A549 (cell line): ENCODE measurements around the gene CCNYL1. TPM values are rescaled to one million over a fixed set of nuclear protein-coding genes. Genes with fewer than 3 reads are reported as not detected.

Source experiments
- ATAC-seq, 2 experiments: fragments of 200-7000 bp in 1 of 2; fragments of >200 bp in 1 of 2; cut with Nextera tagmentation in 1 of 2; cut with Tn5 transposase in 1 of 2; 3 replicates each; pipeline versions ENCODE4 v1.8.0 to v1.9.1; 2018 to 2020; ENCODE audit warnings: mild to moderate bottlenecking in 1 of 2, moderate library complexity in 1 of 2
- CTCF ChIA-PET: fragments of 300-600 bp; sonication (Branson Sonifier 250); formaldehyde crosslinking; extraction: SDS; loops from one replicate; lab custom pipeline; 2021; ENCODE audit warnings: antibody characterized with exemption, inconsistent platforms; lab: Yijun Ruan, JAX
- POLR2A ChIA-PET: fragments of 350-600 bp; formaldehyde crosslinking; extraction: SDS; loops from one replicate; lab custom pipeline; 2021; ENCODE audit warnings: antibody characterized with exemption, inconsistent platforms; lab: Yijun Ruan, JAX
- DNase-seq, 2 experiments: peaks; one replicate each; pipeline versions ENCODE4 v3.0.0 to v3.0.0-alpha.2; 2011 to 2016; ENCODE audit warnings: low read depth in 1 of 2, low spot score in 1 of 2
- FAIRE-seq: peaks from 2 replicates; lab custom pipeline; 2011; peaks lifted over from hg19 to GRCh38; lab: Jason Lieb, UNC
- H3K27ac ChIP-seq, 2 experiments: fragments of >200 bp; sonication (Bioruptor Twin); formaldehyde crosslinking; 3 replicates each; pipeline ENCODE4 v1.5.1; 2016 to 2017
- H3K4me1 ChIP-seq: fragments of >200 bp; sonication (Bioruptor Twin); formaldehyde crosslinking; 3 replicates; pipeline ENCODE4 v1.6.1; 2016
- H3K4me2 ChIP-seq: fragments of >200 bp; sonication (Bioruptor Twin); formaldehyde crosslinking; 3 replicates; pipeline ENCODE4 v1.6.1; 2016
- H3K4me3 ChIP-seq: fragments of >200 bp; sonication (Bioruptor Twin); formaldehyde crosslinking; 3 replicates; pipeline ENCODE4 v1.5.1; 2016
- H3K9me3 ChIP-seq: fragments of >200 bp; sonication (Bioruptor Twin); formaldehyde crosslinking; 3 replicates; pipeline ENCODE4 v1.6.1; 2016
- BHLHE40 ChIP-seq: IDR thresholded peaks from 2 replicates; pipeline ENCODE4 v1.6.1; 2012; ENCODE audit warnings: low read depth, low read length, inconsistent platforms
- CEBPB ChIP-seq, 2 experiments: fragments of >200 bp in 1 of 2; sonication (Bioruptor Twin) in 1 of 2; formaldehyde crosslinking in 1 of 2; IDR thresholded peaks; 2 replicates each; pipeline ENCODE4 v1.6.1; 2012 to 2016
- CHD4 ChIP-seq: fragments of 200-600 bp; sonication (generic); IDR thresholded peaks from 2 replicates; pipeline ENCODE4 v1.6.1; 2016; ENCODE audit warnings: antibody characterized with exemption, mild to moderate bottlenecking, borderline replicate concordance
- EHF ChIP-seq: fragments of 250-450 bp; sonication (Bioruptor Pico); IDR thresholded peaks from 2 replicates; pipeline ENCODE4 v1.5.0; 2020; ENCODE audit warnings: mild to moderate bottlenecking
- FOSB ChIP-seq: fragments of 250-450 bp; sonication (Bioruptor Pico); IDR thresholded peaks from 2 replicates; pipeline ENCODE4 v1.5.0; 2020; ENCODE audit warnings: mild to moderate bottlenecking, moderate library complexity
- FOSL2 ChIP-seq, 2 experiments: fragments of 450-650 bp in 1 of 2; fragments of >200 bp in 1 of 2; sonication (Bioruptor Twin) in 1 of 2; formaldehyde crosslinking; IDR thresholded peaks; 2 replicates each; pipeline versions ENCODE4 v1.5.0 to v1.6.1; 2016 to 2020; ENCODE audit warnings: mild to moderate bottlenecking in 1 of 2, moderate library complexity in 1 of 2
- HDAC2 ChIP-seq: fragments of 200-600 bp; sonication (generic); IDR thresholded peaks from 2 replicates; pipeline ENCODE4 v1.6.1; 2016
- JUNB ChIP-seq: fragments of >200 bp; sonication (Bioruptor Twin); formaldehyde crosslinking; IDR thresholded peaks from 2 replicates; pipeline ENCODE4 v1.6.1; 2016
- MAFK ChIP-seq: fragments of 450-650 bp; IDR thresholded peaks from 2 replicates; pipeline ENCODE4 v1.6.1; 2014; ENCODE audit not compliant: partially characterized antibody
- NPAS2 ChIP-seq: fragments of 250-450 bp; sonication (Bioruptor Pico); IDR thresholded peaks from 2 replicates; pipeline ENCODE4 v1.8.0; 2022; ENCODE audit warnings: mild to moderate bottlenecking, moderate library complexity, borderline replicate concordance
- POLR2AphosphoS2 ChIP-seq: conservative IDR thresholded peaks from 2 replicates; pipeline ENCODE4 v1.6.1; 2012; ENCODE audit warnings: low read length, improper control_type of control experiment, inconsistent platforms
- RCOR1 ChIP-seq: fragments of 150-350 bp; IDR thresholded peaks from 2 replicates; pipeline ENCODE4 v1.6.1; 2014; ENCODE audit warnings: antibody characterized with exemption, low read length, low read depth
- SMC3 ChIP-seq: fragments of >200 bp; sonication (Bioruptor Twin); formaldehyde crosslinking; IDR thresholded peaks from 3 replicates; pipeline ENCODE4 v1.6.1; 2018; ENCODE audit warnings: inconsistent platforms
- TFCP2L1 ChIP-seq: fragments of 250-450 bp; sonication (Bioruptor Pico); IDR thresholded peaks from 2 replicates; pipeline ENCODE4 v1.5.0; 2021; ENCODE audit warnings: mild to moderate bottlenecking
- ZFP36 ChIP-seq: fragments of 450-650 bp; IDR thresholded peaks from 2 replicates; pipeline ENCODE4 v1.6.1; 2014; ENCODE audit warnings: borderline replicate concordance; ENCODE audit not compliant: partially characterized antibody
- ZNF302 ChIP-seq: fragments of 250-450 bp; sonication (Bioruptor Pico); IDR thresholded peaks from 2 replicates; pipeline ENCODE4 v1.9.0; 2021; ENCODE audit warnings: inconsistent platforms, mild to moderate bottlenecking, moderate library complexity
- WGBS: methylation state at CpG from one replicate; pipeline ENCODE4 v1.1.6; 2017; ENCODE audit errors: missing lambda C conversion rate; 5-methylcytosine and 5-hydroxymethylcytosine counted together
- polyA plus RNA-seq, 4 experiments: library from polyadenylated mRNA; depleted of rRNA in 3 of 4; stranded (reverse); fragments of >200 nt; fragmentation: RNase III in 1 of 4; extraction: RNeasy Plus Mini Kit Qiagen cat#74134 plus additional on column Dnase treatment in 1 of 4; gene quantifications; 2 replicates in 3 of 4; 3 replicates in 1 of 4; pipeline ENCODE4 v1.2.3, GENCODE V29; 2011 to 2017
- TF ChIP-seq, protein P1 (sequence below): fragments of 200-600 bp; sonication (generic); IDR thresholded peaks from 2 replicates; pipeline ENCODE4 v1.6.1; 2016; ENCODE audit warnings: antibody characterized with exemption, mild to moderate bottlenecking, moderate library complexity
- TF ChIP-seq, protein P2 (sequence below): fragments of >200 bp; sonication (Bioruptor Twin); formaldehyde crosslinking; IDR thresholded peaks from 3 replicates; pipeline ENCODE4 v1.5.1; 2016

CCNYL1 gene
- polyA plus RNA-seq, 2 of the 4 experiments (the other 2 are of a cell fraction) = 16.9 to 31.6 TPM

DNA sequence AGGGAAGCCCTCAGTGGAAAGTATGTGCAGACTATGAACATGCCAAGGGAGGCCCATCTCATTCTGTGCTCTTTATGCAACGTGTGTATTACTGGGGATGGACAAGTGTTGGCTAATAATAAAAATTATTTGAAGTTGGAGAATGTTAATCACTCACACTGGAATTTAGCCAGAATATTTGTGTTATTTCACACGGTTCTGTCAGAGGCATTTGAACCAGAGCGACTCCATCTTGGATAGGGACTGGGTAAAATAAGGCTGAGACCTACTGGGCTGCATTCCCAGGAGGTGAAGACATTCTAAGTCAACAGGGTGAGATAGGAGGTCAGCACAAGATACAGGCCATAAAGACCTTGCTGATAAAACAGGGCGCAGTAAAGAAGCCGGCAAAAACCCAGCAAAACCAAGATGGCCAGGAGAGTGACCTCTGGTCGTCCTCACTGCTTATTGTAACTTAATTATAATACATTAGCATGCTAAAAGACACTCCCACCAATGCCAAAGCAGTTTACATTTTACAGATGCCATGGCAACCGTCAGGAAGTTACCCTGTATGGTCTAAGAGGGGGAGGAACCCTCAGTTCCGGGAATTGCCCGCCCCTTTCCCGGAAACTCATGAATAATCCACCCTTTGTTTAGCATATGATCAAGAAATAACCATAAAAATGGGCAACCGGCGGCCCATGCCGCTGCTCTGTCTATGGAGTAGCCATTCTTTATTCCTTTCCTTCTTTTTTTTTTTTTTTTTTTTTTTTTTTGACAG lies 60.8 kb downstream of the CCNYL1 start (continued):
- TF ChIP-seq BHLHE40 = no peak
- TF ChIP-seq, protein P1, sequence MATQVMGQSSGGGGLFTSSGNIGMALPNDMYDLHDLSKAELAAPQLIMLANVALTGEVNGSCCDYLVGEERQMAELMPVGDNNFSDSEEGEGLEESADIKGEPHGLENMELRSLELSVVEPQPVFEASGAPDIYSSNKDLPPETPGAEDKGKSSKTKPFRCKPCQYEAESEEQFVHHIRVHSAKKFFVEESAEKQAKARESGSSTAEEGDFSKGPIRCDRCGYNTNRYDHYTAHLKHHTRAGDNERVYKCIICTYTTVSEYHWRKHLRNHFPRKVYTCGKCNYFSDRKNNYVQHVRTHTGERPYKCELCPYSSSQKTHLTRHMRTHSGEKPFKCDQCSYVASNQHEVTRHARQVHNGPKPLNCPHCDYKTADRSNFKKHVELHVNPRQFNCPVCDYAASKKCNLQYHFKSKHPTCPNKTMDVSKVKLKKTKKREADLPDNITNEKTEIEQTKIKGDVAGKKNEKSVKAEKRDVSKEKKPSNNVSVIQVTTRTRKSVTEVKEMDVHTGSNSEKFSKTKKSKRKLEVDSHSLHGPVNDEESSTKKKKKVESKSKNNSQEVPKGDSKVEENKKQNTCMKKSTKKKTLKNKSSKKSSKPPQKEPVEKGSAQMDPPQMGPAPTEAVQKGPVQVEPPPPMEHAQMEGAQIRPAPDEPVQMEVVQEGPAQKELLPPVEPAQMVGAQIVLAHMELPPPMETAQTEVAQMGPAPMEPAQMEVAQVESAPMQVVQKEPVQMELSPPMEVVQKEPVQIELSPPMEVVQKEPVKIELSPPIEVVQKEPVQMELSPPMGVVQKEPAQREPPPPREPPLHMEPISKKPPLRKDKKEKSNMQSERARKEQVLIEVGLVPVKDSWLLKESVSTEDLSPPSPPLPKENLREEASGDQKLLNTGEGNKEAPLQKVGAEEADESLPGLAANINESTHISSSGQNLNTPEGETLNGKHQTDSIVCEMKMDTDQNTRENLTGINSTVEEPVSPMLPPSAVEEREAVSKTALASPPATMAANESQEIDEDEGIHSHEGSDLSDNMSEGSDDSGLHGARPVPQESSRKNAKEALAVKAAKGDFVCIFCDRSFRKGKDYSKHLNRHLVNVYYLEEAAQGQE = no peak
- TF ChIP-seq EHF (CRISPR knock-in tag) = peak; percentile 88; the same call in 1 of the 2 replicates
- TF ChIP-seq NPAS2 (CRISPR knock-in tag) = 0 out of 2 replicates have a peak, but pooled peaks have one; percentile 13
- no peak for TF ChIP-seq CEBPB (IDR thresholded peaks at IDR 0.05)
- no peak for TF ChIP-seq HDAC2
- TF ChIP-seq, all 56 proteins: peak for 7

DNA sequence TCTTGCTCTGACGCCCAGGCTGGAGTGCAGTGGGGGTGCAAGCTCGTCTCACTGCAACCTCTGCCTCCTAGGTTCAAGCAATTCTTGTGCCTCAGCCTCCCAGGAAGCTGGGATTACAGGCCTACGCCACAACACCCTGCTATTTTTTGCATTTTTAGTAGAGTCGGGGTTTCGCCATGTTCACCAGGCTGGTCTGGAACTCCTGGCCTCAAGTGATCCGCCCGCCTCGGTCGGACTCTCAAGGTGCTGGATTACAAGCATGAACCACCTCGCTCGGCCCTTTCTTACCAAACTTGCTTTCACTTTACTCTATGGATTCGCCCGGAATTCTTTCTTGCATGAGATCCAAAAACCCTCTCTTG lies 61.4 kb downstream of the CCNYL1 start:
- ATAC-seq = no peak
- 96% methylated on average over 13 of the region's 13 CpGs for WGBS
- Histone ChIP-seq H3K4me2 (no peak overlapping the region), H3K9me3 (no peaks in the 10 kb centered on the region)
- TF ChIP-seq ZFP36 = no peak
- no peak for TF ChIP-seq TFCP2L1 (CRISPR knock-in tag)
- no peak for TF ChIP-seq POLR2AphosphoS2
- no peak for TF ChIP-seq ZNF302 (CRISPR knock-in tag)
- TF ChIP-seq SMC3 = no peak
- no peak for TF ChIP-seq JUNB
- TF ChIP-seq FOSL2 (IDR thresholded peaks at IDR 0.05) = no peak
- no peak for TF ChIP-seq FOSL2 (CRISPR knock-in tag; IDR thresholded peaks at IDR 0.05)
- TF ChIP-seq FOSB (CRISPR knock-in tag) = no peak
- TF ChIP-seq HDAC2 = no peak
- TF ChIP-seq, protein P2, sequence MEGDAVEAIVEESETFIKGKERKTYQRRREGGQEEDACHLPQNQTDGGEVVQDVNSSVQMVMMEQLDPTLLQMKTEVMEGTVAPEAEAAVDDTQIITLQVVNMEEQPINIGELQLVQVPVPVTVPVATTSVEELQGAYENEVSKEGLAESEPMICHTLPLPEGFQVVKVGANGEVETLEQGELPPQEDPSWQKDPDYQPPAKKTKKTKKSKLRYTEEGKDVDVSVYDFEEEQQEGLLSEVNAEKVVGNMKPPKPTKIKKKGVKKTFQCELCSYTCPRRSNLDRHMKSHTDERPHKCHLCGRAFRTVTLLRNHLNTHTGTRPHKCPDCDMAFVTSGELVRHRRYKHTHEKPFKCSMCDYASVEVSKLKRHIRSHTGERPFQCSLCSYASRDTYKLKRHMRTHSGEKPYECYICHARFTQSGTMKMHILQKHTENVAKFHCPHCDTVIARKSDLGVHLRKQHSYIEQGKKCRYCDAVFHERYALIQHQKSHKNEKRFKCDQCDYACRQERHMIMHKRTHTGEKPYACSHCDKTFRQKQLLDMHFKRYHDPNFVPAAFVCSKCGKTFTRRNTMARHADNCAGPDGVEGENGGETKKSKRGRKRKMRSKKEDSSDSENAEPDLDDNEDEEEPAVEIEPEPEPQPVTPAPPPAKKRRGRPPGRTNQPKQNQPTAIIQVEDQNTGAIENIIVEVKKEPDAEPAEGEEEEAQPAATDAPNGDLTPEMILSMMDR = no peak
- TF ChIP-seq, all 56 proteins: peak for 0
- POLR2A ChIA-PET = no interaction called here
- Histone ChIP-seq H3K27ac (no peak overlapping the region), H3K4me1 (peaks cover 11% of the 10 kb centered on the region), H3K4me3 (no peak overlapping the region)
- no peak for FAIRE-seq
- CTCF ChIA-PET = no interaction called here
- DNase-seq = no peak

DNA sequence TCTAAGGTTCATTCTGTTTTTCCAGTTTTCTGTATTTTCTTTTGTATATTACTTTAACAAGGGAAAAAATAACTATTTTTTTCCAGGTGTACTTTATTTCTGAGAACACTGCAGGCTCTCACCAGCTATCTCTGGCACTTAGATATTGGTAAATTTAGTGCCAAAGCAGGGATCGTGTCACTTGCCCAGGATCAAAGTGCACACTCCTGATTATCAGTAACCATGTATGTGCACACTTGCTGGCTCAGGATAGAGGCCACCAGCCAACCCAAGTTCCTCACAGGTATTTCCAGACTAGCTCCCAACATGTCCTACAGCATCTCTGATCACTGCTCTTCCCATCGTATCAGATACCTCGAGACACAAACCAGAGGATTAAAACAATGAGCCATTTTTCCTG lies 64.0 kb downstream of the CCNYL1 start:
- no peak overlapping the region for H3K27ac ChIP-seq
- H3K4me3 ChIP-seq = no peak overlapping the region
- DNase-seq (no peak), FAIRE-seq (no peak), ATAC-seq (no peak)
- H3K4me2 ChIP-seq = no peak overlapping the region
- no peaks in the 10 kb centered on the region for H3K9me3 ChIP-seq
- peaks cover 16% of the 10 kb centered on the region for H3K4me1 ChIP-seq
- ChIA-PET POLR2A (no interaction called here), CTCF (interaction anchor here (0.8 to 3.0 kb wide), 5 partner anchors 8 to 265 kb away, joined by 3 to 11 read pairs (median 3); no protein-coding TSS in a partner anchor)
- WGBS = 90% methylated on average over 3 of the region's 3 CpGs
- TF ChIP-seq ZFP36 = no peak
- TF ChIP-seq CHD4 = no peak
- TF ChIP-seq RCOR1 = no peak
- TF ChIP-seq MAFK = no peak
